Progenitor cell of endocrine pancreas (in vitro differentiated cells): Measurements from ENCODE around the gene ARHGEF5. TPM values are rescaled to one million over a fixed set of nuclear protein-coding genes. Genes with fewer than 3 reads are reported as not detected.

Experiments used
- DNase-seq: peaks from one replicate; pipeline ENCODE4 v3.0.0; 2021; ENCODE audit warnings: low spot score; ENCODE audit not compliant: unreplicated experiment
- H3K27ac Mint-ChIP-seq: 2 replicates; pipeline ENCODE4 v1.8.0; 2021; ENCODE audit warnings: mild to moderate bottlenecking, moderate library complexity, mixed read lengths
- H3K27me3 Mint-ChIP-seq: 2 replicates; pipeline ENCODE4 v1.8.0; 2021; ENCODE audit warnings: mixed read lengths
- H3K36me3 Mint-ChIP-seq: 2 replicates; pipeline ENCODE4 v1.8.0; 2022; ENCODE audit warnings: mixed read lengths; ENCODE audit not compliant: insufficient read depth
- H3K4me1 Mint-ChIP-seq: 2 replicates; pipeline ENCODE4 v1.8.0; 2021; ENCODE audit warnings: low read depth, mixed read lengths
- H3K4me3 Mint-ChIP-seq: 2 replicates; pipeline ENCODE4 v1.8.0; 2021; ENCODE audit warnings: low read depth, mild to moderate bottlenecking, moderate library complexity, mixed read lengths
- H3K9me3 Mint-ChIP-seq: 2 replicates; pipeline ENCODE4 v1.8.0; 2021; ENCODE audit warnings: low read depth, mixed read lengths
- total RNA-seq: library from RNA; stranded (reverse); gene quantifications from 2 replicates; pipeline ENCODE4 v1.2.1, GENCODE V29; 2021
- TF ChIP-seq, protein P1 (sequence below): fragments of 200-600 bp; sonication (generic); IDR thresholded peaks from one replicate; pipeline ENCODE4 v1.5.0; 2021; ENCODE audit warnings: antibody characterized with exemption, mild to moderate bottlenecking; ENCODE audit not compliant: unreplicated experiment

The ARHGEF5 gene
- total RNA-seq, 1 donor from 2014 or later = 46.6 TPM

DNA sequence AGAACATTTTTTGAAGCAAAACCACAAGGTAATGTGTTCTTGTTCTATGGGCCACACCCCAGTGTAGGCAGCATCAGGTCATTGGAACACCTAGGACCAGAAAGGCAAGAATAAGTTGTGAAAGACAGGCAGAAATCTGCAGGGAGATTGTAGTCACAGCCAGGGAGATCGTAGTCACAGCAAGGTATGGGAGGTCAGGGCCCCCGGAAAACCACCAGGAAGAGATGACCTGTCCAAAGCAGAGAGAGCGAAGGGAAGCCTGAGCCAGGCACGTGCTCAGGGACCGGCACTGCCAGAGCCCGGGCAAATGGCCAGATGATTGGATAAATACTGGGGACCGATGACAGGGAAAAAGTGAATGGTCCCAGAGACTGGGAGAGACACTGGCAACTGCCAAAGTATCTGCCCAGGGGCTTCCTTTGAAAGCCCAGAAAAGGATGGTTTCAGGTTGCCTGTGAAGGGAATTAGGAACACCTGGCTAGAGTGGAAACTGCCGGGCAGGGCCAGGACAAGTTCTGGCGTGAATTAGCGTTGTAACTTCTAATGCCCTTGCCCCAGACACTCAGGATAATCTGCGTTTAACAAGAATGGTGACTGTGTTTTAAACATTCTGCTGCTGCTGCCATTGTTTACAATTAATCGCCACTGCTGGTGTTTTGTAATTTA is 52.2 kb downstream of the ARHGEF5 start:
- Mint-ChIP-seq H3K4me3 (no peak overlapping the region), H3K4me1 (peaks cover 11% of the 10 kb centered on the region), H3K27me3 (no peaks in the 10 kb centered on the region), H3K9me3 (no peaks in the 10 kb centered on the region), H3K36me3 (no peaks in the 10 kb centered on the region), H3K27ac (no peak overlapping the region)
- DNase-seq = no peak
- TF ChIP-seq, protein P1, sequence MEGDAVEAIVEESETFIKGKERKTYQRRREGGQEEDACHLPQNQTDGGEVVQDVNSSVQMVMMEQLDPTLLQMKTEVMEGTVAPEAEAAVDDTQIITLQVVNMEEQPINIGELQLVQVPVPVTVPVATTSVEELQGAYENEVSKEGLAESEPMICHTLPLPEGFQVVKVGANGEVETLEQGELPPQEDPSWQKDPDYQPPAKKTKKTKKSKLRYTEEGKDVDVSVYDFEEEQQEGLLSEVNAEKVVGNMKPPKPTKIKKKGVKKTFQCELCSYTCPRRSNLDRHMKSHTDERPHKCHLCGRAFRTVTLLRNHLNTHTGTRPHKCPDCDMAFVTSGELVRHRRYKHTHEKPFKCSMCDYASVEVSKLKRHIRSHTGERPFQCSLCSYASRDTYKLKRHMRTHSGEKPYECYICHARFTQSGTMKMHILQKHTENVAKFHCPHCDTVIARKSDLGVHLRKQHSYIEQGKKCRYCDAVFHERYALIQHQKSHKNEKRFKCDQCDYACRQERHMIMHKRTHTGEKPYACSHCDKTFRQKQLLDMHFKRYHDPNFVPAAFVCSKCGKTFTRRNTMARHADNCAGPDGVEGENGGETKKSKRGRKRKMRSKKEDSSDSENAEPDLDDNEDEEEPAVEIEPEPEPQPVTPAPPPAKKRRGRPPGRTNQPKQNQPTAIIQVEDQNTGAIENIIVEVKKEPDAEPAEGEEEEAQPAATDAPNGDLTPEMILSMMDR = no peak

DNA sequence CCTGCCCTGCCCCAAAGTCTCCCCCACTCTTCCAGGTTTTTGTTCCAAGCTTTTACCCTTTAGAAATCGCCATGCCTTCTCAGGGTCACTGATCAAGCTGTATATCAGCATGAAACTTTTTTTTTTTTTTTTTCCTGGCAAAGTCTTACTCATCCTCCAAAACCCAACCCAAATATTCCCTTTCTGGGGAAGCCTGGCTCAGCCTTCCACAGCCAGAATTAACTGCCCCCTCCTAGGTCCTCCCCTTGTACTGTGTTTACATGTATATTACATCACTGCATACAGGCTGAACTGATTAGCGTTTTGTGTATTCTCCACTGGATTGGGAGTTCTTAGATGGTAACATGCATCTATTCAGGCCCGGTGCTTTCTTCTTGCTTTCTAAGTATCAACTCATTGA is 52.9 kb downstream of the ARHGEF5 start:
- TF ChIP-seq, protein P1 = no peak
- no peaks in the 10 kb centered on the region for H3K27me3 Mint-ChIP-seq
- no peak for DNase-seq
- H3K4me3 Mint-ChIP-seq = no peak overlapping the region
- H3K27ac Mint-ChIP-seq = no peak overlapping the region
- H3K36me3 Mint-ChIP-seq = no peaks in the 10 kb centered on the region
- peaks cover 11% of the 10 kb centered on the region for H3K4me1 Mint-ChIP-seq
- no peaks in the 10 kb centered on the region for H3K9me3 Mint-ChIP-seq

DNA sequence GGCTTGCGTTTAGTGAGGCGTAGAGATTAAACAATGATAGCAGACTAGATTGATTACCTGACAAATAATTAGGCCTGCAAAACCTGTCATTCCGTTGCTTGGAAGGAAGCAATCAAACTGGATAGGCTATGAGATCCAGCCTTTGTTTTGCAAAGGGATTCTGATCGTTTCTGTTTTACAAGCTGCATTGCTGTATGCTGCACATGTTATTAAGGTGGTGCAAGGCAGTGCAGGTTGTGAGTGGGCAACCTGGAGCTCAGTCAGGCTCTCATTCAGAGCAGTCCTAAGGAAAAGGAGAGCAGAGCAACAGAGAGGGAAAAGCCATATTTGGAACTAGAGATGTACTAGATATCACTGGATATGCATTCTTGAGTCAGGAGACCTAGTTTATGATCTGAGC is 55.2 kb downstream of the ARHGEF5 start:
- Mint-ChIP-seq H3K27me3 (no peaks in the 10 kb centered on the region), H3K36me3 (no peaks in the 10 kb centered on the region), H3K9me3 (peaks cover 3% of the 10 kb centered on the region), H3K4me1 (peaks cover 11% of the 10 kb centered on the region), H3K27ac (no peak overlapping the region), H3K4me3 (no peak overlapping the region)
- TF ChIP-seq, protein P1 = no peak
- DNase-seq = no peak

DNA sequence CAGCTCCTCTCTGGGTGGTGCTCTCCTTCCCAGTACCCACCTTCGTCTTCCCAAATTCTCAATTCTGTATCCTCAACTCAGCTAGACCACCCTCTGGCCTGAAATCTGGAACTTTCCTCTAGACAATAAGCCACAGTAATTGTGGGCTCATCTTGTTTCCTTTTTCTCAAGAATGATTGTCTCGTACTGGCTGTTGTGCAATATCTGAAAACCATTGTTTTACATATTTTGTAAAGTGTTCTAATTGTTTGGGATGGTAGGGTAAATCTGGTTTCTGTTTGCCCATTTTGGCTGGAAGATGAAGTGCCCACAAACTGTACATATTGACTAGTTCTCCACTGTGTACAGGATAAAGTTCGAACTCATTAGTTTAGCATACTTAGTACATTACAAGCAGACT is 59.6 kb downstream of the ARHGEF5 start:
- TF ChIP-seq, protein P1 = no peak
- Mint-ChIP-seq H3K27me3 (no peaks in the 10 kb centered on the region), H3K27ac (no peak overlapping the region), H3K4me3 (no peak overlapping the region), H3K4me1 (peaks cover 15% of the 10 kb centered on the region), H3K9me3 (peaks cover 10% of the 10 kb centered on the region), H3K36me3 (no peaks in the 10 kb centered on the region)
- no peak for DNase-seq

DNA sequence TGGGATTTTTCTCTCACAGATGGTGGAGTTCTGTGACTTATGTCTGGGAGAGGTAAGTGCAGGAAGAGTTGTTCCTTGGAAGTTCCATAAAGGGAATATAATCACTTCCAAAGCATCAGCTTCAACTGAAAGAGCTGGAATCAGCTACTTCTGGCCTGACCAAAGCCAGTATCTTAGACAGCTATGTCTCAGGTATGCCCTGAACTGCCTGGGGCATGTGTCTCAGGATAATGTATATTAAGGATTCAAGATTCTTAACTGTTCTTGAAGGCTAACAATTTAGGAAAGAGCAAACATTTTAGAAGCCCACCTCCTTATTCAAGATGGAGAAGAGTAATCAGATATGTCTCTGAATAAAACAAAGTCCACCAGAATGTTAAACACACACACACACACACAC is 60.7 kb downstream of the ARHGEF5 start:
- DNase-seq = no peak
- Mint-ChIP-seq H3K4me1 (peaks cover 8% of the 10 kb centered on the region), H3K9me3 (peaks cover 10% of the 10 kb centered on the region), H3K36me3 (no peaks in the 10 kb centered on the region), H3K4me3 (no peak overlapping the region), H3K27me3 (no peaks in the 10 kb centered on the region), H3K27ac (no peak overlapping the region)
- TF ChIP-seq, protein P1 = no peak
